Stimulated activated CD4-positive, alpha-beta T cell treated with anti-CD3 and anti-CD28 coated beads, Interleukin-12 subunit alpha, Interleukin-12 subunit beta, amount 100 ng/mL, for 4 hours (primary cell): ENCODE data around the gene MARCHF7.
"Not testable (repeated sequence)": the region's sequence is repeated elsewhere in the genome, so short reads cannot be mapped to it uniquely, and the experiment has no call there.

Source experiments
- DNase-seq: peaks from one replicate; pipeline ENCODE4 v3.0.0-alpha.2; 2020

The MARCHF7 gene

GRCh38 chr2:159712143-159712928, at the start of gene MARCHF7:
Gene MARCHF7 (plus strand): TSS chr2:159712506. CDS start chr2:159729023, 16,517 bp downstream.
- peak; percentile 95 for DNase-seq

- not testable (repeated sequence) for DNase-seq
These were observed 44.9 kb upstream of the MARCHF7 start for GRCh38 chr2:159667423-159667822.

GRCh38 chr2:159671047-159671446, 41.3 kb upstream of the MARCHF7 start:
- DNase-seq: no peak

GRCh38 chr2:159677654-159678053, 34.7 kb upstream of the MARCHF7 start:
- DNase-seq: no peak

GRCh38 chr2:159680692-159681091, 31.6 kb upstream of the MARCHF7 start:
- no peak for DNase-seq

- DNase-seq: no peak
These were observed 28.5 kb upstream of the MARCHF7 start for GRCh38 chr2:159683817-159684216.

- DNase-seq: no peak
These were observed 27.5 kb upstream of the MARCHF7 start for GRCh38 chr2:159684796-159685195.

- DNase-seq: no peak
These were observed 17.7 kb upstream of the MARCHF7 start for GRCh38 chr2:159694500-159695040.

- DNase-seq: no peak
These were observed 16.4 kb upstream of the MARCHF7 start for GRCh38 chr2:159695795-159696448.

GRCh38 chr2:159703491-159703890, 8.8 kb upstream of the MARCHF7 start:
- no peak for DNase-seq

- no peak for DNase-seq
These were observed 5.8 kb upstream of the MARCHF7 start for GRCh38 chr2:159706385-159706980.

- DNase-seq: no peak
These were observed 4.1 kb upstream of the MARCHF7 start for GRCh38 chr2:159708066-159708760.

GRCh38 chr2:159710601-159711180, 1.6 kb upstream of the MARCHF7 start:
- no peak for DNase-seq

GRCh38 chr2:159711562-159712142, 654 bp upstream of the MARCHF7 start:
- DNase-seq: no peak

GRCh38 chr2:159712929-159713420, 669 bp downstream of the MARCHF7 start:
- DNase-seq: no peak

GRCh38 chr2:159713631-159714246, 1.4 kb downstream of the MARCHF7 start:
- no peak for DNase-seq

- no peak for DNase-seq
These were observed 2.1 kb downstream of the MARCHF7 start for GRCh38 chr2:159714247-159714930.

GRCh38 chr2:159715451-159715850, 3.1 kb downstream of the MARCHF7 start:
- DNase-seq: no peak

GRCh38 chr2:159716409-159716808, 4.1 kb downstream of the MARCHF7 start:
- not testable (repeated sequence) for DNase-seq

GRCh38 chr2:159716857-159717256, 4.6 kb downstream of the MARCHF7 start:
- DNase-seq: no peak

GRCh38 chr2:159720676-159721075, 8.4 kb downstream of the MARCHF7 start:
- DNase-seq: no peak
